ENCODE data around the gene SPRYD3. TPM values are rescaled to one million over a fixed set of nuclear protein-coding genes. Genes with fewer than 3 reads are reported as not detected.
A peak's percentile ranks its signal among the peaks of the same experiment; 100 is the strongest.

Gene SPRYD3
- total RNA-seq, 6 donors from 2014 or later: 34.8 to 53.3 (median 46.7) TPM

DNA sequence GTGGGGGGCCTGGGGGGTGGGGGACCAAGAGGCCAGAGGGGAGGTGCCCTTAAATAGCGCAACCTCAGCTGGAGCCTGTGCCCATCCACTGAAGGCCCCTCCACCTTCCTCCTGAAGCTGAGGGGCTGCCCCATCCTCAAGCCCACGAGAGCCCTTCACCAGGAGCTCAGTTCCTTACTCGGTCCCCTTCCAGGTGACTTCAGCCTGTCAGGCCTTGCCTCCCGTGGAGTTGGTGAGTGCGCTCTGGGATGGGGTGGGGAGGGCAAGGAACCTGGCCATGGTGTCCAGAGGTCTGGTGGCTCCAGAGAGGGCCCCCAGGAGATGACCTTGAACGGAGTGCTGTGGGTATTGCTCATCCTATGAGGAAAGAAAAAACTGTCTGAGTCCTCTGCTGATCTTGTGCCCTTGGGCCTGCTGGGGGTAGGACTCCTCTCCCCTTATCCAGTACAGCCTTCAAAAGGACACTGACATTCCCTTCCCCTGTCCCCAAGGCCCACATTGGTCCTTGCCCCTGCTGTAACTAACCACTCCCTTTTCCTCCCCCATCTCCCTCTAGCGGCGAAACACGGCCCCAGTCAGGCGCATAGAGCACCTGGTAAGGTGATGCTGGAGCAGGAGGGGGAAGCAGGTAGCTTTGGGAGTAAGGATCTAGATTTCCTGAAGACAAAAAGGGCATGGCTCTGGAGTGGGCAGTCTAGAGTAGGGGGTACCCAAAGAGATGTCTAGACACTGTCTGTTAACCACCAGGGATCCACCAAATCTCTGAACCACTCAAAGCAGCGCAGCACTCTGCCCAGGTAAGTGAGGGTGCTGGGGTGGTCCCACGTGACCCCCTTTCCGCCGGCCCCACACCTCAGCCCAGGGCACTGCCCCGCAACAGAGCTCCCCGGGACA, 25.7 kb downstream of the SPRYD3 start:
- DNase-seq (peak in 1 of 2 donors; percentile 71), ATAC-seq (ENCODE audit: low FRiP score in 2 of 2) (peak; percentile 13 to 59)
- 18 to 31% methylated on average over 13 to 15 of the region's 16 CpGs for WGBS, 2 donors
- H3K4me3 ChIP-seq: peak overlapping the region; percentile 0 to 74 (median 67)
- H3K27me3 ChIP-seq: no peaks in the 10 kb centered on the region
- H3K27ac ChIP-seq: peak overlapping the region; percentile 97 to 99 (median 98)
- H3K36me3 ChIP-seq: peaks cover 4 to 47% (median 27%) of the 10 kb centered on the region in 4 donors
- TF ChIP-seq, protein P1, sequence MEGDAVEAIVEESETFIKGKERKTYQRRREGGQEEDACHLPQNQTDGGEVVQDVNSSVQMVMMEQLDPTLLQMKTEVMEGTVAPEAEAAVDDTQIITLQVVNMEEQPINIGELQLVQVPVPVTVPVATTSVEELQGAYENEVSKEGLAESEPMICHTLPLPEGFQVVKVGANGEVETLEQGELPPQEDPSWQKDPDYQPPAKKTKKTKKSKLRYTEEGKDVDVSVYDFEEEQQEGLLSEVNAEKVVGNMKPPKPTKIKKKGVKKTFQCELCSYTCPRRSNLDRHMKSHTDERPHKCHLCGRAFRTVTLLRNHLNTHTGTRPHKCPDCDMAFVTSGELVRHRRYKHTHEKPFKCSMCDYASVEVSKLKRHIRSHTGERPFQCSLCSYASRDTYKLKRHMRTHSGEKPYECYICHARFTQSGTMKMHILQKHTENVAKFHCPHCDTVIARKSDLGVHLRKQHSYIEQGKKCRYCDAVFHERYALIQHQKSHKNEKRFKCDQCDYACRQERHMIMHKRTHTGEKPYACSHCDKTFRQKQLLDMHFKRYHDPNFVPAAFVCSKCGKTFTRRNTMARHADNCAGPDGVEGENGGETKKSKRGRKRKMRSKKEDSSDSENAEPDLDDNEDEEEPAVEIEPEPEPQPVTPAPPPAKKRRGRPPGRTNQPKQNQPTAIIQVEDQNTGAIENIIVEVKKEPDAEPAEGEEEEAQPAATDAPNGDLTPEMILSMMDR (IDR thresholded peaks at IDR 0.05): peak; percentile 58 to 79 (median 70)
- TF ChIP-seq POLR2A (IDR thresholded peaks at IDR 0.05): no peak
- no peaks in the 10 kb centered on the region for H3K9me3 ChIP-seq
- peaks cover 39 to 63% (median 56%) of the 10 kb centered on the region in 4 donors for H3K4me1 ChIP-seq

DNA sequence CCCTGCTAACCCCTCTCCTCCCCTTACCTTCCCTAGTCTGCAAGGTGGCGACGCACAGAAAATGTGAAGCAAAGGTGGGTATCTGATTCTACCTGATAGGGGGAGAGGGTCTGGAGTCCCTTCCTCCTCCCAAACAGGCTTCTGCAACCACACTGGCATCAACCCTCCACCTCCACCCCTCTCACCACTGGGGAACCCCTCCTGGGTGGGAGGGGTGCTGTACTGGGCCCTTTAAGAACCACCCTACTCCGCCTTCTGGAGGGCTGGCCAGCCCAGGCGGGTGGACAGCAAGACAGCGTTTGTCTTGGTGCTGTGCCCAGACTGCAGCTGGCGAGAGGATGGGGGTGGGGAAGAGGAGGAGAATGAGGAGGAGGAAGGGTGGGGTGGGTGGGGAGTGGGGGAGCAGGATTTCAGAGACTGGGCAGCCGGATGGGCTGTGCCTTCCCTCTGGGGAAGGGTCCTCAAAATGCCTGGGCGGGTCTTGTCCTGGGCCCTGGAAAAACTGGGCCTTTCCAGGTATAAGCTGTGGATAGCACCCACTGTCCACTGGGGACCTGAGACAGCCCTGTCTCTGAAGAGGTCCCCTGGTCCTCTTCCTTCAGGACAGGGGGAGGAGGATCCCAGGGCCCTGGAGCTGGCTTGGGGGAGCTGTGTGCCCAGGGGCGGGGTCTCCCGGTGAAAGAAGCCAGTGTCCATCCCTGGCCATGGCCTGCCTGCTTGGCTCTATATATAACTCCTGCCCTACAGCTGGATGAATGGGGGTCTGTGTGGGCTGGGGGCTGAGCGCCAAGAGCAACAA, 26.6 kb downstream of the SPRYD3 start:
- TF ChIP-seq, protein P1 (IDR thresholded peaks at IDR 0.05): no peak
- TF ChIP-seq POLR2AphosphoS5 (IDR thresholded peaks at IDR 0.05) (peak in 1 of 2 donors; percentile 87), POLR2A (IDR thresholded peaks at IDR 0.05) (peak in 1 of 4 donors; percentile 44), EP300 (IDR thresholded peaks at IDR 0.05) (peak in 1 of 4 donors; percentile 76)
- Histone ChIP-seq H3K36me3 (peaks cover 3 to 39% (median 19%) of the 10 kb centered on the region in 4 donors), H3K4me1 (peaks cover 48 to 72% (median 64%) of the 10 kb centered on the region in 4 donors), H3K27me3 (no peaks in the 10 kb centered on the region), H3K9me3 (no peaks in the 10 kb centered on the region), H3K4me3 (peak overlapping the region; percentile 12 to 74 (median 67)), H3K27ac (peak overlapping the region; percentile 97 to 99 (median 98))
- DNase-seq (peak in 1 of 2 donors; percentile 93), ATAC-seq (ENCODE audit: low FRiP score in 2 of 2) (peak; percentile 23 to 52)
- 33 to 43% methylated on average over 3 to 8 of the region's 11 CpGs for WGBS, 2 donors

DNA sequence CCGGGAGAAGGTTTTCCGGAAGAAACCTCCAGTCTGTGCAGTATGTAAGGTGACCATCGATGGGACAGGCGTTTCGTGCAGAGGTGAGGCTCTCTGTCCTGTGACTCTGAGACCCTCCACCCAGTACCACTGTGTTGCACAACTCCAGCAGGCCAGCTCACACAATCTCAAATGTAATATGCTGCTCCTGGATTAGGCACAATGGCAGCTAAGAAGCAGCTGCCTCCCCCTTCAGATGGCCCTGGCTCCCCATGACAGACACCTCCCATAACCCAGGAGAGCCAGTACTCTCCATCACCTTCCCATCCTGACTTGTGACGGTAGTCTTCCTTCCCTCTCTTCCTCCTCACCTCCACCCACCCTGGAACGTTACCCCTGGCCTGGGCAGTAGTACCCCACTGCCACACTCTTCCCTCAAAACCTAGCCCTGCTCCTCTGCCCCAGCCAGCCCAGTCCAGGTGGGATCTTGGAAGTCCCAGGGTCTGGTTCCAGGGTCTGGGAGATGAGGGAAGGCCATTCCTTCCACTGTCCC, 27.2 kb downstream of the SPRYD3 start:
- DNase-seq: no peak
- 46 to 49% methylated on average over 5 to 7 of the region's 7 CpGs for WGBS, 2 donors
- H3K4me1 ChIP-seq: peaks cover 48 to 73% (median 66%) of the 10 kb centered on the region in 4 donors

More for the DNA sequence above, 27.2 kb downstream of the SPRYD3 start:
- TF ChIP-seq POLR2A (IDR thresholded peaks at IDR 0.05) (no peak), EP300 (IDR thresholded peaks at IDR 0.05) (no peak), POLR2AphosphoS5 (IDR thresholded peaks at IDR 0.05) (no peak)
- TF ChIP-seq, protein P1 (IDR thresholded peaks at IDR 0.05): no peak
- Histone ChIP-seq H3K4me3 (peak overlapping the region; percentile 12 to 74 (median 67)), H3K36me3 (peaks cover 3 to 32% (median 15%) of the 10 kb centered on the region in 4 donors), H3K27me3 (no peaks in the 10 kb centered on the region), H3K27ac (peak overlapping the region; percentile 97 to 99 (median 98)), H3K9me3 (no peaks in the 10 kb centered on the region)
- ATAC-seq (ENCODE audit: low FRiP score in 2 of 2): no peak

Data from upper lobe of left lung (tissue), 6 donors.